Measurements from ENCODE around the gene PRKCE.

PRKCE gene

GRCh38 chr2:45748239-45748638 is 96.8 kb downstream of the PRKCE start:
- no peak overlapping the region for H3K4me3 ChIP-seq (ENCODE audit: low read depth, low read length)

DNA sequence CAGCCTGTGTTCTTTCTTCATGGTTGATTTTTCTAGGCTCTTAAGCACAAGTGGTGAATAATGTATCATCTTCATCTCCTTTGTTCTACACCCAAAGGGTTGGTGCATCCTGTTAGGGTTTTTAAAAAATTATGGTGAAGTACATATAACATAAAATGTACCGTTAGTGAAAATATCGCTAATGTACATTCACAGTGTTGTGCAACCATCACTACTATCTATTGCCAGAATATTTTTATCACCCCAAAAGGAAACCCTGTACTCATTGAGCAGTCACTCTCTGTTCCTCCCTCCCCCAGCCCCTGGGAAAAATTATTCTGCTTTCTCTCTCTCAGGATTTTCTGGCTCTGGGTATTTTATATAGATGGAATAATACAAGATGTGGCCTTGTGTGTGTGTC is 98.5 kb downstream of the PRKCE start:
- no peak overlapping the region for H3K4me3 ChIP-seq (ENCODE audit: low read depth, low read length)

- no peak overlapping the region for H3K4me3 ChIP-seq (ENCODE audit: low read depth, low read length)
Observed at GRCh38 chr2:45750484-45750883, 99.0 kb downstream of the PRKCE start.

- H3K4me3 ChIP-seq (ENCODE audit: low read depth, low read length): no peak overlapping the region
Observed at GRCh38 chr2:45753381-45753780, 101.9 kb downstream of the PRKCE start.

DNA sequence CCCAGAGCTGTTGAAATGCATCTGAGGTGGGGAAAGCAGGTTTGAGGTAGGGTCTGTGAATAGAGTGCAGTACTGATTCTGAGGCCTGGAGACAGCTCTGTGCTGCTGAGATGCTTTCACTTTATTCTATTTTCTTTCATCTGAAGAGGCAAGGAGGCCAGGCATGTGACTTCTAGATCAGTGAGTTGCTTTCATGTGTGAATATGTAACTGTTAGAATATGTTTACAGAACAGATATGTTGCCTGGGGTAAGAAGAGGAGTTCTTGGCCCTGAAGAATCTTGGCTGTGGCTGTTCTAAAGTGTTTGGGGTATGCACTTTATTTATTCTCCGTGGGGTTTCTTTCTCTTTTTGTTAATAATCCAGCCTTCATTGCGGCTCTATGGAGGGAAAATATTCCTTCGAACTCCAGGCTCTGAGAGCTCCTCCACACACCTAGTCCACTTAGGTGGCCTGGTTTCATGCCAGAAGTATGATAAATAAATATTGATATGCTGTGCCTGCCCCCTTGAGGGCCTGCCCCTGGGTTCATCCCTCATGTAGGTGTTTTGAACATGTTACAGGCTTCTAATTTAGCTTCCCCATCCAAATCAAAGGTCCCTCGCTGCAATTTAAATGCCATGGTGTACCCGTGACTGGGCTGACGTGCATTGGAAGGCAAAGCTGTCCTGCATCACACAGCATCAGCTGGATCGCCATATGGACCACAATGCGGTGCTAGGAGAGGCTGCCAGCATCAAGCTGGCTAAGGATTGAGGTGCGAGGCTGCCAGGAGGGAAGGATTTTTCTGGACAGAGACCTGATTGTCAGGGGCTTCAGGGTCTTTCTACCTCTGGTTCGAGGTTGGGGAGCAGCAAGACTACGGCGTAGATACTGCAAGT is 102.9 kb downstream of the PRKCE start:
- no peak overlapping the region for H3K4me3 ChIP-seq (ENCODE audit: low read depth, low read length)

DNA sequence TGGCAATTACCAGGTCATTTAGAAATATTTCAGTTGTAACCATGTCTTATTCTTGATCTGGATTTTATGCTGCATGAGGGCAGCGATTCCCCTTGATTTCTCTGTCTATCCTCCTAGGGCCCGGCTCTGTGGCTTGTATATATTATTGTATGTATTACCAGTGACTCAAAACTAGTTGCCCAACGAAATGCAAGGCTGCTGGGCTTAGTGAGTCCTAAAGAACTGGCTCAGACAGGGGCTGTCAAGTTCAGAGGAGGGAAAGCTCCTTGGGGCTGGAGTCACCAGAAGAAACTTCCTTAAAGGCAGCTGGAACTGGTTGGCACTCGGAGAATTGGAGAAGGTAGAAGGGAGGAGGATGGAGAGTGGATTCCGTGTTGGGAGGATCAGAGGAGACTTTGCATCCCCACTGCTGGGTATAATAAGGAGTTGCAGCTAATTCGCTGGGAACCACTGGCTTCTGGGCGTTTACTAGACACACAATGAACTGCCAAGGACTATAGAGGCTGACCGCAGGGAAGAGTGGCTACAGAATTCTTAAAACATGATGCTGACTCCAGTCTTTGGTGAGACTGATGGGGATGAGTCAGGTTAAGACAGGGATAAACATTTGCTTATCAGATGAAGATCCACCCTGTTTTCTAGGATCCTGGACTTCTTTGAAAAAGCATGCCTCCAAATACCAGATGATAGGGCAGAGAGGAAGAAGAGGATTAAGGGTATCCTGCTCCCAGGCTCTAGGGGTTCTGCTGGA is 104.3 kb downstream of the PRKCE start:
- H3K4me3 ChIP-seq (ENCODE audit: low read depth, low read length): no peak overlapping the region

DNA sequence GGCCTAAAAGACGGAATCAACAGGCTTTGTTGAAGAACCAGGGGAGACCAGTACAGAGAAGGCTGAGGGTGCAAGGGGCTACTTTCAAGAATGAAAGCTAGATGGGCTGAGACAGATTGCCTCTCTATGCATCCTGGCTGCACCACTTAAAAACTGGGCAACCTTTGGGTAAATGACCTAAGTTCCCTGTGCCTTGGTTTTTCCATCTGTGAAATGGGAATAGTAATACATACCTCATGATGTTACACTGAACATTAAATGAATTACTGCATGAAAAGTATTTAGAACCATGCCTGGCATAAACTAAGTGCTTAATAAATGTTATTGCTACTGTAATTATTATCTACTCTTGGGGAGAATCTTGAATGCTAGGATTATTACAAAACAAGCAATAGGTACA is 106.5 kb downstream of the PRKCE start:
- H3K4me3 ChIP-seq (ENCODE audit: low read depth, low read length): no peak overlapping the region

- H3K4me3 ChIP-seq (ENCODE audit: low read depth, low read length): no peak overlapping the region
Observed at GRCh38 chr2:45759310-45759851, 107.9 kb downstream of the PRKCE start.

GRCh38 chr2:45761635-45762034 is 110.2 kb downstream of the PRKCE start:
- H3K4me3 ChIP-seq (ENCODE audit: low read depth, low read length): no peak overlapping the region

DNA sequence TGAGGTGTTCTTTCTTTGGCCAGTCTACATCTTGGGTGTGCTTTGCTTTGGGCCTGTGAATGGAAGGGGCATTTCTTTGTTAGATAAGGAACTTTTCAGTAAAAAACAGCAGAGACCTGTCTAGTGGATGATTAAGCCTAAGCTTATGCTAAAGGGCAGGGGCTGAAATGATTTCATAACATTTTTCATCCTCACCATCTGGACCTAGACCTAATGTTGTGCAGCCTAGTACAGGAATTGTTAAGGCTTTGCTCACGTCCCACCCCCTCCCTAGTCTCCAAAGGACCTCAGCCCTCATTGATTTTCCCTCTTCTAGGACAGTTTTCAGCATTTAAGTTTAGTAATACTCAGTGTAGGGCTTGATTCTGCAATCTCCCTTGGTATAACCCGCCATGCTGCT is 111.8 kb downstream of the PRKCE start:
- no peak overlapping the region for H3K4me3 ChIP-seq (ENCODE audit: low read depth, low read length)

- no peak overlapping the region for H3K4me3 ChIP-seq (ENCODE audit: low read depth, low read length)
Observed at GRCh38 chr2:45763797-45764196, 112.3 kb downstream of the PRKCE start.

DNA sequence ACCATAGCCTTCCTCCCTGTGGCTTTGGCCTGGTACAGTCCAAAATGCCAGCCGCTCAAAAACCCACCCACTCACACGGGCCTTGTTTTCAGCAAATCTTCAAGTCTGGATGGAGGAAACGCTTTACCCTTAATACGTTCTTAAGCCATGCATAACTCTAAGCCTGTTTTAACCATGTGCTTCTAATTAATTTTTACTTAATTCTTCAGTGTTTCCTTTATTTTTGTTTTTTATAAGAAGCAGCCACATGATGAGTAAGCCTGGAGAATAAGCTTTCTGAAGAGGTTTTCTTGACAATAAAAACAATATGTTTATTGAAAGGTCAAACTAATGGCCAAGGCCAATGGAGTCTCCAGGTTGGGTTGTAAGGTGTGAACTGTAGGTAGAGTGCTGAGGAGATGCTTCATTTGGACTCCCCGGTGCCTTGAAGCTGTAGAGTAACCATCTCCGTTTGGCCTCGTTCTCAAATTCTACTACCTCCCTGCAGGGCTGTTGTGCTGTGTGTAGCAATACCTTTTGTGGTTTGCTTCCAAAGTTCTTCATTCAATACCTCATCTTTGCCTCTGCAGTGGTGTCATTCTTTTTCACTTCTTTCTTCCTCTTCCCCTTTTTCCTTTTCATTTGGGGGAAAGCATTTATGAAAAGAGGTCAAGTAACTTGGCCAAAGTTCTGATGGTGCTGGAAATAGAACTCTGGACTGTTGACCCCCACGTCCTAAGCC is 113.7 kb downstream of the PRKCE start:
- H3K4me3 ChIP-seq (ENCODE audit: low read depth, low read length): no peak overlapping the region

DNA sequence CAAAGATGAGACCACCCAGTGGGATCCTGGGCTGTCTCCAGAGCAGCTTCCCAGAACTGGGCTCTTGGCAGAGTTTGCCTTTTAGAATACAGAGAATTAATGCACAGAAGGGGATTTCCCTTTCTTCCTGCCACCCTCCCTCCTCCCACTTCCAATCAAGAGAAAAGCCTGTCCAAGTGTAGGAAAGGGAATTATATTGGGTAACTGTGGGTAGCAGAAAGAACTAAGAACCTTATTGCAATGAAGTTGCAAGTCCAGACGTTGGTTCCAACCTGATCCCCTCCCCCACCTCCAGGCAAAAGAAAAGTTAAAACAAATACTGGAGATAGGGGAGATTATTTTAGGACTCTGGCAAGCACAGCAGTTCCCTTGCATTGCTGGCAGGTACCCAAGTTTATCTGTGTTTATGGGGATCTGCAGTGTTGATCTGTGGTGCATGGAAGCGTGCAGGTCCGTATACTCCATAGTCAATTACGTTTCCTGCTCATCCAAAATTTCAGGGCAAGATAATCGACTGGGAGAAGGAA is 114.3 kb downstream of the PRKCE start:
- no peak overlapping the region for H3K4me3 ChIP-seq (ENCODE audit: low read depth, low read length)

GRCh38 chr2:45768208-45768607 is 116.7 kb downstream of the PRKCE start:
- H3K4me3 ChIP-seq (ENCODE audit: low read depth, low read length): no peak overlapping the region

GRCh38 chr2:45769056-45769455 is 117.6 kb downstream of the PRKCE start:
- no peak overlapping the region for H3K4me3 ChIP-seq (ENCODE audit: low read depth, low read length)

GRCh38 chr2:45769854-45770576 is 118.5 kb downstream of the PRKCE start:
- H3K4me3 ChIP-seq (ENCODE audit: low read depth, low read length): no peak overlapping the region

DNA sequence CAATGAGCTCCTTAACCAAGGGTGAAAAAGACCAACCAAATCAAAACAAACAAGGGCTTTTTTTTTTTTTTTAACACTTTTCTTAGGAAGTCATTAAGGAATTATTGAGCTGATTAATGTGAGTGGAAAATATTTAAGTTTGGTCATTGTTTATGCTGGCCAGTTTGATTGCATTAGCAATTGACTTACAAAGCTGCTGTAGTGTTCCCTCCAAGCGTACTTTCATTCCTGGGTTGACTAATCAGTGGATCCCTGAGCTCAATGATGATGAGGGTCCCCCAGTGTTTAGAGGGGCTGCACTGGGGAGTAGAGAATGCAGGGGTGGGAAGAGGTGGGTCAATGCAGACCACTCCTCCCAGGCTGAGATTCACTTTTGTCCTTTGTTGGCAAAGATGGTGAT is 119.3 kb downstream of the PRKCE start:
- H3K4me3 ChIP-seq (ENCODE audit: low read depth, low read length): no peak overlapping the region

- no peak overlapping the region for H3K4me3 ChIP-seq (ENCODE audit: low read depth, low read length)
Observed at GRCh38 chr2:45771261-45771660, 119.8 kb downstream of the PRKCE start.

- H3K4me3 ChIP-seq (ENCODE audit: low read depth, low read length): no peak overlapping the region
Observed at GRCh38 chr2:45772038-45772437, 120.6 kb downstream of the PRKCE start.

DNA sequence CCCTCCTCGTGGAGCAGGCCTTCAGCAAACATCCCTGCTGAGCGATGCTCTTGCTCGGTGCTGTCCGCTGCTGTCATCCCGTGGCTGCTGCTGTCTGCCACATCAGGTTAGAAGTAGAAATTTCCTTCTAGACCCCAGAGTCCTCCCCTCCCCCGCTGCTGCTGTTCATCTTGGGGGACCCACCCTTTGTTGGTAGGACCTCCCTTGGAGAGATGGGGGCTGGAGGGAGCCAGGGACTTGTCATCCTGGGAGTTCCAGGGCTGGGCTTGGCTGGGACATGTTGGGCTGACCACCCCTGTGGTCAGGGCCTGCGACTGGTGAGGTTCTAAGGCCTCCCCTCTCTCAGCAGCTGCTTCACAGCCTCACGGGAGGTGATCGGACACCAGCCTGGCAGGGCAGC is 122.4 kb downstream of the PRKCE start:
- no peak overlapping the region for H3K4me3 ChIP-seq (ENCODE audit: low read depth, low read length)
